CD4-positive, alpha-beta T cell treated with Interleukin-17A for 4 hours (primary cell): ENCODE results near the gene LPP.

Experiments used
- DNase-seq: peaks from one replicate; pipeline ENCODE4 v3.0.0-alpha.2; 2020; ENCODE audit warnings: mixed read lengths

The LPP gene

DNA sequence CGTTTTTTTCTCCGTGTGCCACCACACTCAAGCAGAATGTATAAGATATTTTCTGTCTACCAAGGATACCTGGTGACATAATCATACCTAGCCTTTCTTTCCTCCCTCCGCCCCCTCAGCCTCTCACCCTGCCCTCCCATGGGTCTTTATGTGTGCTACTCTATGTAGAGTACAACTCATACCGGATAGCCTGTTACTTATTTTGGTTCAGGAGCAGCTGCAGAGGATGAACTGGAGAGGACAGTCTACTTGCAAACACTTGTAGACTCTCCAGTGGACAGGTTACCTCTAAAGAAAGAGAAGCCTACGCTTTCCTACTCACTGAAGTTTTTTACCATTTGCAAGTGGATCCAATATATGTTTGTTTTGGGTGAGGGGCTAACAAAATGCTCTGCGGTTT is 671.9 kb downstream of the LPP start:
- no peak for DNase-seq

DNA sequence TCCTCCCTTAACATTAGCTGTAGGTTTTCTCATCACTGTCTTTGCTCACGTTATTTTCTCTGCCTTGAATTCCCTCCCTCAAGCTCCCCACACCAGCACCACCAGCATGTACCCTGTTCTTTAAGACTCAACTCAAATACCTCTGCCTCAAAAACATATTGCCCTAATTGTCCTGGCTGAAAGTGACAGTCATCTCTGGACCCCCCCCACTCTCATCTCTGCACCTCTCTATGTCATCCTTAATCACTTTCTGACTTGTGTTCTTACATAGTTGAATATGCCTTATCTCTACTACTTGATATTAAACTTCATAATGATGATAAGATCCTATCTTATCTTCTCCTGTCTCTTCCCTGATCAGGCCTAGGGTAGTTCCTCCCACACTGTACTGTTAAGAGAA is 672.6 kb downstream of the LPP start:
- DNase-seq, result no peak

DNA sequence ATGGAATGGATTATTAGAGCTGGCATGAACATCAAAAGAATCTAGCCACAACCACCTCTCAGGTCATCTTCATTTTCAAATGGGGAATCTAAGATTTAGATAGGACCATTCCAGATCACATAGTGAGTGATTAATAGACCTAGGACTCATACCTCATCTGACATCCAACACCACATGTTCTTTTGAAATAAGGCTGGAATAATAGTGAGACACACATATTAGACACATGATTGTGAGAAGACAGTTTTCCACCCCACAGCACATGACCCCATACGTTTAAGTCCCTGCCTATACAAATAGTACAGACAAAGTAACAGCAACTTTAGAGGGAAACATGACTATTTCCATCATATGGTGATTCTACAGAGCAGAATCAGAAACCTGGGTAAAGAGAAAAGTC is 673.1 kb downstream of the LPP start:
- no peak for DNase-seq

DNA sequence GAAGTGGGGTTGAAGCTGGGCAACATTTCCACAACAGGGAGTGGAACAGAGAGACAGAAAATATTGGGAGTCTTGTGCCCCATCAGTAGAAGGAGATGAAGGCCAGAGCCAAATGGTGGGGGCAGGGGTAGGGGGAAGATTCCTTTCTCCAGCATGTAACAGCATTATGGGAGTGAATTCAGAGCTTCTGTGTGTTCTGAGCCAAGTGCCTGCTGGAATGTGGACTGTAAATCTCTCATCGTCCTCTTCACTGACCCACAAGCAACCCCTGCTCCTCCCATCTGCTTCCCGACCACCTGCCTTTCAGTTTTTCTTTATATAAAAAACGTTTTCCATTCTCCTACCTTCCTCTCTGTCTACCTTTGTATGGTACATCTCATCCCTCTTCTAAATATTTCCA is 673.6 kb downstream of the LPP start:
- DNase-seq, result no peak

DNA sequence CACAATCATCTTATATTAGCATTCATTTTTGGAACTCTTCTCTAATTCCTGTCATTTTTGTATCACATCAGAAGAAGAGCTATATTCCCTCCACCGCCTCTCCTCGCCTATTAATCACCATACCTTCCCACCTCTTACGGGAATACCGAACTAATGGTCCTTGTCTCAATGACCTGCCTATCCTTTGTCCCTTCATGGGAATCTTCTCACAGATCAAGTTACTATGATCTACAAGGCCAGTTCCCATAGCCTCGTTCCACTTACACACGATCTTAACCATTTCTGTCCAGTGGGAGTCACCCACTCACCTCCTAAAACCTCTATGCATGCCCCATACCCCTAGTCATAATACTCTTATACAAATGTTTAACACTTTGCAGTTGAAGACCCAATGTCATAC is 675.2 kb downstream of the LPP start:
- no peak for DNase-seq

DNA sequence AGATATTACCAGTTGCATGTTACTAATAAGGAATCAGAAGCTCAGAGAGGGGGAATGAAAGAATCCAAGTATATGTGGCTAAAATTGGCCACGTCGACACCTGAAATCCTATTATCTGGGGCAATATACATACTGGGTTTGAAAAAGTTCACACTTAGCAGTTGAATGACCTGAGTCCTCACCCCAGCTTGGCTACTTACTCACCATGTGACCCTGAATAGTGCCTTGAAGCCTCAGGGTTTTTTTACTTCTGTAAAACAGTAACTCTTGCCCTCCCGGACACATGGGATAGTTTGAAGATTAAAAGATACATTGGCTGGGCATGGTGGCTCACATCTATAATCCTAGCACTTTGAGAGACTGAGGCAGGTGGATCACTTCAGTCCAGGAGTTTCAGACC is 675.6 kb downstream of the LPP start:
- no peak for DNase-seq

DNA sequence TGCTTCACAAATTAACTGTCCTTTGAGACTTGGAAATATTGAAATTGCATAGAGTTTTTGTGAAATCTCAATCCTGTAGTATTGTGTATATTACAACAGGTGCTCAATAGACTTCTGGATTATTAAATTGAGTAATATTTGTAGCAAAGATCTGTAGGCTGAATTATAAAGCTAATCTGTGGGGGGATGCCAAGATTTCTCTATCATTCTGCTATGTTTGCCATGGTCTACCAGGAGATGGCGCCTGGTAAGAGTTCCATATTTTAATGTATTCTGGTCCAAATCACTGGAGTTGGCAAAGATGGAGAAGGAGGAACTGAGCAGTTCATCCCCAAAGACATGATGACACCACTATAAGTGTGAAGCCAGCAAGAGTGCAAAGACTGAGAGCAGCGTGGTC is 676.9 kb downstream of the LPP start:
- peak; percentile 5 for DNase-seq

DNA sequence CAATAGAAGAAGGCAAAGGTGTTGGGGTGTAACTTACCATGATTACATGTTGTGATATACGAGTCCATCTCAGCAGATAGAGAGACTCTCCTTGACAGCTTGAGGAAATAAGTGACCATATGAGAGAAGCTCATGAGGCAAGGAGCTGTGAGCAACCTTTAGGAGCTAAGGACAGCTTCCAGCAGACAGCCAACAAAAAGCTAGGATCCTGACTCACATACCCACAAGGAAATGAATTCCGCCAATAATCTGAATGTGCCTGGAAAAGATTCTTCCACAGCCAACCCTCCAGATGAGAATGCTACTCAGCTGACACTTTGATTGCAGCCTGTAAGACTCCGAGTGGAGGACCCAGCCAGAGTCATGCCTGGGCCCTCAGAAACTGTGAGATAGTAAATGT is 678.2 kb downstream of the LPP start:
- no peak for DNase-seq

DNA sequence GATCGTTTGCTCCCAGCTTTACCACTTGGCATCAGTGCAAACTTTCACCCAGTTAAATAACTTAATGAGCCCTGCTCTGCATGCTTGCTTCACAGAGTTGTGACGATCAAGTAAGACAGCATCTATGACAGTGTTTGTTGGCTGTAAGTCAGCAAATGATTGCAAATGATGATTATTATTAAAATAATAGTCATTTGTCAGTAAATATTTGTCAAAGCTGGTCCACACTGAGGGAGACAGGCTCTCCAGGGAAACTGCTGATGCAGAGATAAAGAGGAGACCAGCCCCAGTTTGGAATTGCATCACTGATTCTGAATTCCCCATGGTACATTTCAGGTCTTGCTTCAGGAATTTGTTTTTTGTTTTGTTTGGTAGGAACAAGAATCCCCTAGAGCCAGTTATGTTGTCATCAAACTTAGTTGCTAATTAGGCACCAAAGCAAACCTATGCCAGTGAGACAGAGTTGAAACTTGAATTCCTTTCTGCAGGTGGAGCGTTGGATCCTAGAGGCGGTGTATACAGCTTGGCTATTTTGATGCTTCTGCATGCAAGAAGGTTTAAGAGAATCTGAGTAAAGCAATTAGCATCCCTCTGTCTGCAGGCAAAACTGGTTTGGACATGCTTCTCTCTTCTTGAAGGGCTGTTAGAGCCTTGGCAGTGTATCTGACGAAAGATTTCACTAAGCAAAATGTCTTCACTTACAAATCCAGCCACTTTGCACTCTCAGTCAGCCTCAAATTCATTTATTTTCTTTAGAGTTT is 679.2 kb downstream of the LPP start:
- no peak for DNase-seq

DNA sequence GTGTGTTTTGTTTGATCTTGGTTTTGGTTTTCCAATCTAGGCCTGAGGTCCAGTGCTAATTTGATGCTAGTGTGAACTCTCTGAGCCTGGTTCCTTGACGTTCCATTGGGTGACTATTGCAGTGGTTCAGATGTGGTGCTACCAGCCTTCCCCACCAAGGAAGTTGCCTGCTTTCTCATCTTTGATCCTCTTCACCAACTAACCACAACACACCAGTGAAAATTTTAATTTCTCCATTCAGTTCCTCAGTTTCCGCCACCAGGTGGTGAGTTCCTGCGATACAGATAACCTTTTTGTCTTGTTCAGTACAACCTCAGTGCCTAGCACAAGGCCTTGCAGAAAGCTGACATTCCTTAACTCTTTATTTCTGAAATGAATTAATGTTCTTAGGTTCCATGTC is 680.4 kb downstream of the LPP start:
- DNase-seq, result peak; percentile 16

DNA sequence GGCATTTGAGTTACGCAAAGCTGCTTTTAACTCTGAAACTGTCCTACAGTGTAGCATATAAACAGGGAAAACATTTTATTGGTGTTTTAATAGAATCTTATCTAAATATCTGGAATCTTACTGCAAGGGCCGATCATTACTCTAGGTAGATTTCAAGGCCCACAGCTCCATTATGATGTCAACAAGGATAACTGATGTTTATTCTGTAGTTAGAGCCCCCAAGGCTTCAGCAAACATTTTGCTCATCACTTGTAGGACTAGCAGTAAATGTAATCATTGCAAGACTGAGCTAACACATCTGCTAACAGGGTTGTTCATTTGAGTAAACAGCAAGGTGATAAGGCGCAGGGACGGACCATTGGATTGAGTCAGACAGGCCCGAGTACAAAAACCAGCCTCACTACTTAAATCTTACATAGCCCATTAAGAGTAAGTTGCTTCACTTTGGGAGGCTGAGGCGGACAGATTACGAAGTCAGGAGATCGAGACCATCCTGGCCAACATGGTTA is 685.3 kb downstream of the LPP start:
- DNase-seq, result no peak

DNA sequence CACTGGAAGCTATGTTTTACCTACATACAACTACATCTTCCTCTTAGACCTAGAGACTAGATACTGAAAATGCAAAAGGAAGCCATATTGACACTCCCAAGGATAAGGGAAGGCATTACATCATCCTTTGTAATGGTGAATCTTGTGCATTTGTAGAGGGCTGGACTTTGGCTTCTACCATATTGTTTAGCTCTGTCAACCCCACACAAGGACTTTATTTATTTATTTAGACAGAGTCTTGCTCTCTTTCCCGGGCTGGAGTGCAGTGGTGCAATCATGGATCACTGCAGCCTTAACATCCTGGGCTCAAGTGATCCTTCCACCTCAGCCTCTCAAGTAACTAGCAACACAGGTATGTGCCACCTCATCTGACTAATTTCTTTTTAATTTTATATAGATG is 686.3 kb downstream of the LPP start:
- DNase-seq, result no peak

DNA sequence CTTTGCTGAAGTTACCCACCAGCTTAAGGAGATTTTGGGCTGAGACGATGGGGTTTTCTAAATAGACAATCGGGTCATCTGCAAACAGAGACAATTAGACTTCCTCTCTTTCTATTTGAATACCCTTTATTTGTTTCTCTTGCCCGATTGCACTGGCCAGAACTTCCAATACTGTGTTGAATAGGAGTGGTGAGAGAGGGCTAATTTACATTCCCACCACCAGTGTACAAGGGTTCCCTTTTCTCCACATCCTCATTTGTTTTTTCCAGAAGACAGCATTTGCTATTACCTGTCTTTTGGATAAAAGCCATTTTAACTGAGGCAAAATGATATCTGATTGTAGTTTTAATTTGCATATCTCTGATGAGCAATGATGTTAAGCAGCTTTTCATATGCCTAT is 687.9 kb downstream of the LPP start:
- DNase-seq, result no peak

DNA sequence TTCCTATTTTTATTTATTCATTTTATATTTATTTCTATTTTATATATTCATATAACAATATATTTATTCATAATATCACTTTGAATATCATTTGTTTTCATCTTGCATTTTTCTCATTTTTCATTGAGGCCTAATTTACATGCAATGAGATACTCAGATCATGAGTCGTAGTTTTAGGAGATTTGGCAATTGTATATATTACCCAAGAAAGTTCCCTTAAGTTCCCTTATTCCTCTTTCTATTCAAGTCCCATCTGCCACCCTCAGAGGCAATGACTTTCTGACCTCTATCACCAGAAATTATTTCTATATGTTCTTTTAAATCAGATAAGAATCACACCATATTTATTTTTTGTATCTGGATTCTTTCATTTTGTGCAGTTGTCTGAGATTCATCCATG is 688.7 kb downstream of the LPP start:
- DNase-seq, result no peak

DNA sequence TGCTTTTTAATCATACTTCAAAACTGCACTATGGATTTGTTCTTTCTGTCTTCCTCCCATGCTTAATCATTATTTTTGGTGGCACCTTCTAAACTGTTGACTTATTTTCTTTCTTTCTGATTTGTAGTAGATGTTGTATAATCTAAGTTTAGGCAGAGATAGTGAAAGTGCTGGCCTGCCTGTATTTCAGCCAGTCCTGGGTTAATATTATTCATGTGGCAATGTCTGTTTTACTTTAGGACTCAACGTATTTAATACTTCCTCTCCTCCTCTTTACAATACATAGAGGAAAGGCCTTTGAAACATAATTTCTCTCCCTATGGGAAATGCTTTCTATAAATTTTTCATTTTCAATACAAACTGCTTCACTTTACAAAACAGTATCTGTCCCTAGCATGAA is 690.1 kb downstream of the LPP start:
- DNase-seq, result no peak

DNA sequence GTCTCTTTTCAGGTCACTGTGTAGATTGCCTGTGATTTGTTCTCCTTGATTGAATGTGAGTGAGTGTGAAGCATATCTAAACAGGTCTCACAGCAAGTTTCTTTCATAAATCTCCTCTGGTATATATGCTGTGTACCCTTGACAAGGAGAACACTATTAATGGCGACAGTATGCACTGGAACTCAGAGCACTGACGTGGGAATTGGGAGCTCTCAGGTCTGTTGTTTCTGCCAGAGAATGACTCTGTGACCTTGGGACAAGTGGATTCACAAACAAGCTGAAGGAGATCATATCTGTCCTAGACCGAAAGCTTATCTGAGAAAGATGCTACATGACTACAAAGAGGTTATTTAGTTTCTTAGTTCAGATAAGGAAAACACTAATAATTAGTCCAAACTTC is 691.6 kb downstream of the LPP start:
- DNase-seq, result no peak

DNA sequence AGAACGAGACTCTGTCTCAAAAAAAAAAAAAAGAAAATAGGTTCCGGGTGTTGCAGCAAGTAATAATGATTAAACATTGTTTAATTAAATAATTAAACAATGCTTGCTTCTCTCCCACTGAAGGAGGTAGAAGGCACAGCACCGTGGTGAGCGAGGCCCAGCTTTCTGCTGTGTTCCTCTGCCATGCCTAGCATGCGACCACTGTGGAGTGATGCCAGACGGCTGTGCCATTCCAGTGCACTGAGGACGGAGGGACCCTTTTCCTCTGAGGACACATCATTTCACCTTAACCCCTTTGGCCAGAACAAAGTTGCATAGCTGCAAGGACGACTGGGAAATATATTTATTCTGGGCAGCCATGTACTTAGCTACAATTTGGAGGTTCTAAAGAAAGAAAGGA is 695.0 kb downstream of the LPP start:
- no peak for DNase-seq

DNA sequence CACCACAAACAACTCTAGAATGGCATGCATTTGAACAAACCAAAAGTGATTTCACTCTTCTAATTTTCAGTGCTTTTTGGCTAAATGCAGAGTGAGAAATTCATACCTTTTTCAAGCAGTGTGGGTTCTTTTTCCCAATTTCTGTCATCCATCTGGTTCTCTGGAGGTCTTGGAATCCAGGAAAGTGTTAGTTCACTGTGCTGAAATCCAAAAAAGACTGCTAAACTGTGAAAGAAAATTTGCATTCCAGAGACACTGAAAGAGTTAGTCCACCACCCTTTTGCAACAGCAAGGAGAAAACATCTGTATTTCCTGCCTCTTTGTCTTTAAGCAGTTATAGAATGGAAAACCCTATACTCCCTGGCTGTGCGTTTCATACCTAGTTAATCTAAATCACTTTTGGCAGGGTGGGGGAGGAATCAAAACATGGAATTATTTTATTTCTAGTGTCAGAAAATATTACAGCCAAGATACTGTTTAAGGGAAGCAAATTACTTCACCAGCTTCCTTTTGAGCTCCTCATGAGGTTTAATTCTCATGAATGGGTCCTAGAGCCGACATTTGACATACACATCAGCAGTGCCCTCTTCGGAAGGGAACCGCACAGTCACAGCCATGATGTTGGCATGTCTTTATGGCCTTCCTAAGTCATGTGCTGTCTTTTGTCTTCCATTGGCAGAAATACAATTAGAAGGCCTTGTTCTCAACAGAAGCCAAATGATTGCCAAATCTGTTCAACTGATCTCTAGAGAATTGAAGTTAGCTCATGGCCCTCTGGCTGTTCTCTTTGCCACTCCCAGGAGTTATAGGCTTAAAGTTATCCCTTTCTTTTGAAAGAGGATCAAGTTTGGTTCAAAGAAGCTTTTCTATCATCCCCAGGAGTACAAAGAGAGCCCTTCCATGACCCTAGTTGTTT is 700.2 kb downstream of the LPP start:
- DNase-seq, result no peak

DNA sequence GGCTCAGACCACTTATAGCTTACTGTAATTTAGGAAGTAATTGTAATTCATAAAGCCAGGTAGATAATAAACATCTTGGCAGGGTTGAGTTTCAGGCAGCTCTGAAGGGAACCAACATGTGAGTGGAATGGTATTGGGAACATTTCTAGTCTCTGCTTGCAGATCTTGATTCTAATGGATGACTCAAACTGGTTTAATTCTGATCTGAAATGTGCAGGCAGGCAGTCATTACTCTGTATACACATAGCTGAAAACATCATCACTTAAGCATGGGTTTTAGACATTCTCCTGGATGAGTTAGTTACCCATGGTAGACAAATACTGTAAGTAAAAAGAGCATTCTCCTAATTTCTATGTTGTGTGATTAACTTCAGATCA is 700.8 kb downstream of the LPP start:
- DNase-seq, result no peak

DNA sequence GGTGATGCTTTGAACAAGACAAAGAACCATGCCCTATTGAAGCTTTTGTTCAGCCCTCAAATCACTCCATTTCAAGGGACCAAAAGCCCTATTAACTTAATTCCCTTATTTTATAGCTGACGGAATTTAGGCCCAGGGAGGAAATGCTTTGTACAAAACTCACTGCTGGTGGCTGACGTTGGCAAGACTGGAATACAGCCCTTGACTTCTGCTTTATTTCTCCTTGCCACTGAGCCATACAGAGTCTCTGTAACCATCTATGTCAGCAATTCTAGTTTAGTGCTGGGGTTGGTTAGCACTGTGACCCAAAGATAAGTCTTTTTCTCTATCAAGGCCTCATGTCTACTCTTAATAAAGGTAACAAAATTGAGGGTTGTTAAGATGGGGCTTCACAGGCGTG is 701.7 kb downstream of the LPP start:
- DNase-seq, result no peak

DNA sequence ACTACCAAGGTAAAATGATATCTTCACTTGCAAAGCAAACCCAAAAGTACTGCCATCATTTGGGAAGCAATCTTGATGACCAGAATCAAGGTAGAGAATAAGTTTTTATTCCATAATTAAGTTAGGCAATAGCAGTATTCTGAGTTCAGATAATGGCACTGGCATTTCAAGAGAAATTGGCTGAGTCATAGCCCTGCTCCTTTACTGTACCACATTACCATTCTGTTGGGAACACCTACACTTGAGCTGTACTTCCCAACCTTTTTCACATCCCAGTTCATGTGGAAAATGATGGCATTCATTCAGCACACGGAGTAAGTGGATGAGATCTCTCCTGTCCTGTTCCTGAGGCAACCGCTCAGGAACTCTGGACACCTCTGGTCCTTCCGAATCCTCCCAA is 706.2 kb downstream of the LPP start:
- DNase-seq, result no peak

DNA sequence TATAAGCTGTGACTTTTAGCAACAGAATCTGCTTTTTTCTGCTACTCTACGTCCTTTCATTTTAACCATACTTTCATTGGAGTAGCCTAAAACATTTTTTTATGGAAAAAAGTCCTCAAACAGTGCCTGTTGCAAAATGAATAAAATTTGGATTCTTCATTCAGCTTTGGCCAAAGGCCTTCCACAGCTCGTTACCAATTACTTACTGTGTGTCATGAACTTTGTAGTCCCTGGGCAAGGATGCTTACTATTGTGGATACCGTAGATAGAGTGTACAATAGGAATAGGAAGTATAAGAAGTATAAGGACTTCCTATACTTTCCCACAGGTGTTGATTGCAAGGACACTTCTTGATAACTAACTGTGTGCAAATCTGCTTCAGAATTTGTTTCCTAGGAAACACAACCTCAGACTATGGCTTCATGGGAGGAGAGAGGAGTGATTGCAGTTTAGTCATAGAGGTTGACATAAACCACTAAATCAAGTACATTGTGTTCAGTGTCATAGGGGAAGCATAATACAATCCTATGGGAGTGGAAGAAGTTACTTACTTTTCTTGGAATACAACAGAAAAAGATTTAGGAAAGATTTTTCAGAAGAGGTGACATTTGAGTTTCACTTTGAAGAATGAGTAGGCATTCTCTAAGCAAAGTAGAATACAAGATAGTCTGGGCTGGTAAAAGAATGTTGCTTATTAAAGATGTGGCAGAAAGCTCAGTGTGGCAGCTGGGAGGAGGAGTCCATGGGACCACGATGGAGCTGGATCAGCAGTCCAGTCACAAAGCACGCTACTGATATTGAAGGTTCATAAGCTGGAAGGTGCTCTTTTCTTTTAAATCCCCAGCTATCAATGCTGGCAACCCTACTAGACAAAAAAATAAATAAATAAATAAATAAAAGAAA is 708.1 kb downstream of the LPP start:
- DNase-seq, result no peak

DNA sequence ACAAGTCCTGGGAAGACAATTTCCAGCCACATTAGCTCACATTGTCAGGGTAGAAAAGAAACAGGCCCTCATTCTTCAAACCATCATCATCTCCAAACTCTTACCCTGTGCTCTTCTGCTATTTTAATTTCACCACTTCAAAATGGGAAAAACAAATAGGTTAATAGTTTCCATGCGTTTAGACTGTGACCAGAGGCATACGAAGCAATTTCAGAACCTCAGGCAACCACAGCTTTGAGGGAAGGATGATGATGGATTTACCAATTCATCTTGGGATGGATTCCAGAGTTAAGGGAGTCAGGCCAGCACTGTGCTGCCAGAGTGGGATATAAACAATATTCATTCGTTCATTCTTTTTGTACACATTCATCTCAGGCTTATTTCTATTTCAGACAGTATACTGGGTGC is 710.0 kb downstream of the LPP start:
- DNase-seq, result no peak
